ENCODE results near the gene SLC39A6. TPM values are rescaled to one million over a fixed set of nuclear protein-coding genes. Genes with fewer than 3 reads are reported as not detected.

SLC39A6 gene, protein sequence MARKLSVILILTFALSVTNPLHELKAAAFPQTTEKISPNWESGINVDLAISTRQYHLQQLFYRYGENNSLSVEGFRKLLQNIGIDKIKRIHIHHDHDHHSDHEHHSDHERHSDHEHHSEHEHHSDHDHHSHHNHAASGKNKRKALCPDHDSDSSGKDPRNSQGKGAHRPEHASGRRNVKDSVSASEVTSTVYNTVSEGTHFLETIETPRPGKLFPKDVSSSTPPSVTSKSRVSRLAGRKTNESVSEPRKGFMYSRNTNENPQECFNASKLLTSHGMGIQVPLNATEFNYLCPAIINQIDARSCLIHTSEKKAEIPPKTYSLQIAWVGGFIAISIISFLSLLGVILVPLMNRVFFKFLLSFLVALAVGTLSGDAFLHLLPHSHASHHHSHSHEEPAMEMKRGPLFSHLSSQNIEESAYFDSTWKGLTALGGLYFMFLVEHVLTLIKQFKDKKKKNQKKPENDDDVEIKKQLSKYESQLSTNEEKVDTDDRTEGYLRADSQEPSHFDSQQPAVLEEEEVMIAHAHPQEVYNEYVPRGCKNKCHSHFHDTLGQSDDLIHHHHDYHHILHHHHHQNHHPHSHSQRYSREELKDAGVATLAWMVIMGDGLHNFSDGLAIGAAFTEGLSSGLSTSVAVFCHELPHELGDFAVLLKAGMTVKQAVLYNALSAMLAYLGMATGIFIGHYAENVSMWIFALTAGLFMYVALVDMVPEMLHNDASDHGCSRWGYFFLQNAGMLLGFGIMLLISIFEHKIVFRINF
- 10 to 100 TPM; 62.4 to 76.4 (median 71.1) TPM for total RNA-seq (2021; fragmentation: NEBNext Ultra II Directional; extraction: Animal tissue kit (Norgen Biotek cat#: 25700))
- long read RNA-seq, transcript SLC39A6-201 (10 exons, 3,543 nt) = major isoform, 38 of 98 reads
- long read RNA-seq, transcript SLC39A6-204 (10 exons, 3,003 nt) = minor isoform, 5 of 98 reads
- long read RNA-seq, partial matches to known transcripts = 54 of 98 reads
- long read RNA-seq, other reads (novel, unspliced or antisense) = 1 of 98 reads

DNA sequence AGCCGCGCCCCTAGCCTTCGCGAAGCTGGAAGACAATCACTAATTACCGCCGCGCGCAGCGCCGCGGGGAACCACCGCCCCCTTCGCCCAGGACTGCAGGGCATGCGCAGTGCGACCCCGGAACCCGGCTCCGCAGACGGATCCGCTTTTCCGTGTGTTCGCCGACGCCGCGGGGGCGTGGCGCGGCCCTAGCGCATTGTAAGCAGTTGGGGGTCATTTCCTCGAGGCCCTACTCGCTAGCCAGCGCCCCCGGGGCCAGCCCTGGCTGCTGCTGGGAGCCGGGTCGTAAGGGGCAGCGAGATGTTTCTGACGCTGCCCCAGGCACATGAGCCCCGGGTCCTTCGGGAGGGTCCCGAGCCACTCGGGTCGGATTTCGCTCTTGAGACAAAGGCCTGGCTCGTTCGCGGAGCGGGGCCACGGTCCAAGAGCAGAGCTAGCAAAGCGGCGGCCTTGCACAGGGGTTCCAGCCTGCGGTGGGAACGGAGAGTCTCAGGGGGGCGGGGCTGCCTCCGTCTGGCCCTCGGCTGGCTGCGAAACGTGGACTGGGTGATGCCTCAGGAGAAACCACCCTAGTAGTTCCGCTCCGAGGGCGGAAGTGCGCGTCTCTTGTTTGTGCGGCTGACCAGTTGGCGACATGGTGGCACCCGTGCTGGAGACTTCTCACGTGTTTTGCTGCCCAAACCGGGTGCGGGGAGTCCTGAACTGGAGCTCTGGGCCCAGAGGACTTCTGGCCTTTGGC lies at the start of gene SLC39A6, which contains the start of gene ELP2:
TSS of gene SLC39A6 (minus strand) at position 41 of the 739 bp plus-strand sequence. CDS start 2,333 bp downstream, outside the sequence.
TSS of gene ELP2 (plus strand) at position 600 of the 739 bp plus-strand sequence. CDS start at position 635, 35 bp downstream.
- H3K27me3 Mint-ChIP-seq (ENCODE audit: insufficient read depth) = peaks cover 3% of the 10 kb centered on the region; the same call in 1 of the 2 replicates
- no peaks in the 10 kb centered on the region for H3K9me3 Mint-ChIP-seq
- H3K4me3 Mint-ChIP-seq = peak within 1 kb of the TSS; percentile 98
- TF ChIP-seq, protein P1, sequence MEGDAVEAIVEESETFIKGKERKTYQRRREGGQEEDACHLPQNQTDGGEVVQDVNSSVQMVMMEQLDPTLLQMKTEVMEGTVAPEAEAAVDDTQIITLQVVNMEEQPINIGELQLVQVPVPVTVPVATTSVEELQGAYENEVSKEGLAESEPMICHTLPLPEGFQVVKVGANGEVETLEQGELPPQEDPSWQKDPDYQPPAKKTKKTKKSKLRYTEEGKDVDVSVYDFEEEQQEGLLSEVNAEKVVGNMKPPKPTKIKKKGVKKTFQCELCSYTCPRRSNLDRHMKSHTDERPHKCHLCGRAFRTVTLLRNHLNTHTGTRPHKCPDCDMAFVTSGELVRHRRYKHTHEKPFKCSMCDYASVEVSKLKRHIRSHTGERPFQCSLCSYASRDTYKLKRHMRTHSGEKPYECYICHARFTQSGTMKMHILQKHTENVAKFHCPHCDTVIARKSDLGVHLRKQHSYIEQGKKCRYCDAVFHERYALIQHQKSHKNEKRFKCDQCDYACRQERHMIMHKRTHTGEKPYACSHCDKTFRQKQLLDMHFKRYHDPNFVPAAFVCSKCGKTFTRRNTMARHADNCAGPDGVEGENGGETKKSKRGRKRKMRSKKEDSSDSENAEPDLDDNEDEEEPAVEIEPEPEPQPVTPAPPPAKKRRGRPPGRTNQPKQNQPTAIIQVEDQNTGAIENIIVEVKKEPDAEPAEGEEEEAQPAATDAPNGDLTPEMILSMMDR (IDR thresholded peaks at IDR 0.05) = 0 out of 2 replicates have a peak, but pooled peaks have one; percentile 19
- peak within 1 kb of the TSS; percentile 93 for H3K27ac Mint-ChIP-seq
- H3K4me1 Mint-ChIP-seq (ENCODE audit: low read depth) = peaks cover 54% of the 10 kb centered on the region
- H3K36me3 Mint-ChIP-seq (ENCODE audit: low read depth) = peaks cover 15% of the 10 kb centered on the region
- peak; percentile 92 for DNase-seq

DNA sequence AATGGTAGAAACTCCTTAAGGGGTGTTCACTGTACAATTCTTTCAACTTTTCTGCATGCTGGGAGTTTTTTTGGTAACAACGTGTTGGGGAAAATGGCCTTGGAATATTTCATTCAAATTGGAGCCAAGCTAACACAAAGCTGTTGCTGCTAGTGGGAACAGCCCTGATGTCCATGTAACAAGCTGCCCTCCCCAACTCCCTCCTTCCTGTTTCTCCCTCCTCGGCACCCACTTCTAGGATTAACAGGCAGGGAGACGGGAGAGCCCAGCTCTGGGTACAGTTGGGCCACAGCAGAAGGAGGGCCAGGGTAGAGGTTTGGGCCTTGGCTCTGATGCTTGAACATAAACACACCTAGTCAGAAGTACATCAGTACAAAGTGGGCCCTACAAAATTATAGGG lies 48.8 kb upstream of the SLC39A6 start:
- Mint-ChIP-seq H3K9me3 (no peaks in the 10 kb centered on the region), H3K27ac (no peak overlapping the region), H3K27me3 (ENCODE audit: insufficient read depth) (no peaks in the 10 kb centered on the region; the same call in none of the 2 replicates), H3K4me1 (ENCODE audit: low read depth) (peaks cover 6% of the 10 kb centered on the region; the same call in 1 of the 2 replicates), H3K36me3 (ENCODE audit: low read depth) (peaks cover 20% of the 10 kb centered on the region), H3K4me3 (no peak overlapping the region)
- TF ChIP-seq, protein P1 (IDR thresholded peaks at IDR 0.05) = no peak
- no peak for DNase-seq

DNA sequence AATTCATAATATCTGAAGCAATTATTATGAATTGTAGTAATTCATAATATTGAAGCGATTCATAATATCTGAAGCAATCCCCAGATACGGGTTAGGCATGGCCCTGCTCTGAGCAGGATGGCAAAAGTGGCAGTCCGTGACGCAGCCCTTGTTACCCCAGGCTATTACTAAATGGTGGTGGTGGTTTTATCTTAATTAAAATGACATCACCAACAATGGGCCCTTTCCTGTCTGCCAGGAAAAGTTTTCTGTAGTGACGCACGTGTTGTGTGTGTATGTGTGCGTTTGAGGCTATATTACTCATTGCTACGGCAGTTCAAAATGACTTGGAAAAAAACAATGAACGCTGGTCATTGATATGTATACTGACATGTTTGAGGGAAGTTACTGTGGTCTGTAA lies 47.6 kb upstream of the SLC39A6 start:
- Mint-ChIP-seq H3K36me3 (ENCODE audit: low read depth) (peaks cover 22% of the 10 kb centered on the region), H3K9me3 (no peaks in the 10 kb centered on the region), H3K4me1 (ENCODE audit: low read depth) (peaks cover 6% of the 10 kb centered on the region; the same call in 1 of the 2 replicates), H3K4me3 (no peak overlapping the region), H3K27ac (no peak overlapping the region), H3K27me3 (ENCODE audit: insufficient read depth) (no peaks in the 10 kb centered on the region; the same call in none of the 2 replicates)
- no peak for DNase-seq
- TF ChIP-seq, protein P1 (IDR thresholded peaks at IDR 0.05) = no peak

DNA sequence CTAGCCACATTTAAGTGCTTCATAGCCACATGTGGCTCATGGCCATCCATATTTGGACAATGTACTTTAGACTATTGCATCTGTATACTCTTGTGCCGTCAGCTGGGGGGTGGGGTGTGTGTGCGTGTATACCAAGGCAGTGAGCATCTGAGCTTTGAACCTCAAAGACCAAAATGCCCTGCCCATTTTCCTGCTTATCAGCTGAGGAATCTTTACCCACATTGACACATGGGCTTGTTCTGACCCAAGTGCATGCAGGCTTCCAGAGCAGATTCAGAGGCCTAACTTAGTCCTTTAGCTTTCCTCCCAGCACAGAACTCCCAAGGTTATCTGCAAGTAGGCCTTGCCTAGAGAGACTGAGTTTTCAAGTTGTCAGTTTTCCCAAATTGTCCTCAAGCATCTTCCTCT lies 47.0 kb upstream of the SLC39A6 start:
- H3K27me3 Mint-ChIP-seq (ENCODE audit: insufficient read depth) = no peaks in the 10 kb centered on the region; the same call in none of the 2 replicates

More for the DNA sequence above, 47.0 kb upstream of the SLC39A6 start:
- Mint-ChIP-seq H3K9me3 (no peaks in the 10 kb centered on the region), H3K27ac (no peak overlapping the region), H3K4me3 (no peak overlapping the region), H3K4me1 (ENCODE audit: low read depth) (peaks cover 6% of the 10 kb centered on the region; the same call in 1 of the 2 replicates), H3K36me3 (ENCODE audit: low read depth) (peaks cover 25% of the 10 kb centered on the region)
- DNase-seq = no peak
- TF ChIP-seq, protein P1 (IDR thresholded peaks at IDR 0.05) = no peak

Data from HFFc6 (cell line).